ENCODE data around the gene USP22.
A peak's percentile ranks its signal among the peaks of the same experiment; 100 is the strongest.

The USP22 gene

GRCh38 chr17:21013983-21014382, 28.8 kb downstream of the USP22 start:
- TF ChIP-seq CTCF (IDR thresholded peaks at IDR 0.05), result no peak
- H3K9me3 ChIP-seq, result no peaks in the 10 kb centered on the region
- intact Hi-C loops (cut with DNase I; ENCODE audit: low total_unique reads), result no loop called here

GRCh38 chr17:21012736-21013135, 30.1 kb downstream of the USP22 start:
- Histone ChIP-seq H3K36me3 (peaks cover 95 to 100% (median 99%) of the 10 kb centered on the region in 3 donors), H3K27ac (no peak overlapping the region), H3K9me3 (no peaks in the 10 kb centered on the region), H3K27me3 (no peaks in the 10 kb centered on the region), H3K4me3 (no peak overlapping the region), H3K4me1 (no peaks in the 10 kb centered on the region)
- TF ChIP-seq CTCF (IDR thresholded peaks at IDR 0.05), result no peak
- DNase-seq, result peak in 1 of 2 donors; percentile 37
- intact Hi-C loops (cut with DNase I; ENCODE audit: low total_unique reads), result no loop called here

More at GRCh38 chr17:21013983-21014382, 28.8 kb downstream of the USP22 start:
- H3K36me3 ChIP-seq, result peaks cover 95 to 100% (median 99%) of the 10 kb centered on the region in 3 donors
- DNase-seq, result peak in 1 of 2 donors; percentile 23
- no peak overlapping the region for H3K4me3 ChIP-seq
- no peak overlapping the region for H3K27ac ChIP-seq
- H3K4me1 ChIP-seq, result no peaks in the 10 kb centered on the region
- no peaks in the 10 kb centered on the region for H3K27me3 ChIP-seq

GRCh38 chr17:21010705-21011596, 31.9 kb downstream of the USP22 start:
- Histone ChIP-seq H3K27ac (no peak overlapping the region), H3K36me3 (peaks cover 93 to 100% (median 99%) of the 10 kb centered on the region in 3 donors), H3K27me3 (no peaks in the 10 kb centered on the region), H3K9me3 (no peaks in the 10 kb centered on the region), H3K4me3 (no peak overlapping the region), H3K4me1 (no peaks in the 10 kb centered on the region)
- peak in 1 of 2 donors; percentile 59 for DNase-seq
- intact Hi-C loops (cut with DNase I; ENCODE audit: low total_unique reads), result no loop called here
- TF ChIP-seq CTCF (IDR thresholded peaks at IDR 0.05), result no peak

GRCh38 chr17:21008992-21009671, 33.7 kb downstream of the USP22 start:
- no peaks in the 10 kb centered on the region for H3K4me1 ChIP-seq
- H3K27me3 ChIP-seq, result no peaks in the 10 kb centered on the region
- H3K9me3 ChIP-seq, result no peaks in the 10 kb centered on the region
- intact Hi-C loops (cut with DNase I; ENCODE audit: low total_unique reads), result no loop called here
- peaks cover 93 to 100% (median 99%) of the 10 kb centered on the region in 3 donors for H3K36me3 ChIP-seq
- no peak overlapping the region for H3K27ac ChIP-seq
- TF ChIP-seq CTCF (IDR thresholded peaks at IDR 0.05), result no peak
- DNase-seq, result peak in 1 of 2 donors; percentile 33
- H3K4me3 ChIP-seq, result no peak overlapping the region

GRCh38 chr17:21008160-21008915, 34.5 kb downstream of the USP22 start:
- Histone ChIP-seq H3K27ac (no peak overlapping the region), H3K9me3 (no peaks in the 10 kb centered on the region), H3K27me3 (no peaks in the 10 kb centered on the region), H3K36me3 (peaks cover 93 to 100% (median 100%) of the 10 kb centered on the region in 3 donors), H3K4me1 (no peaks in the 10 kb centered on the region), H3K4me3 (no peak overlapping the region)
- DNase-seq, result peak in 1 of 2 donors; percentile 45
- no peak for TF ChIP-seq CTCF (IDR thresholded peaks at IDR 0.05)
- intact Hi-C loops (cut with DNase I; ENCODE audit: low total_unique reads), result no loop called here
